NOMO-1 treated with DMSO at 0.1 percent for 48 hours (cell line): ENCODE data around the gene EIPR1.
"Not testable (repeated sequence)": the region's sequence is repeated elsewhere in the genome, so short reads cannot be mapped to it uniquely, and the experiment has no call there.

ENCODE experiments used
- DNase-seq: peaks from one replicate; lab custom pipeline; 2025; ENCODE audit not compliant: unreplicated experiment; lab: John Stamatoyannopoulos, UW

The EIPR1 gene

GRCh38 chr2:3291113-3291512 lies 86.5 kb downstream of the EIPR1 start:
- DNase-seq = no peak

GRCh38 chr2:3290655-3291054 lies 87.0 kb downstream of the EIPR1 start:
- no peak for DNase-seq

GRCh38 chr2:3289971-3290370 lies 87.6 kb downstream of the EIPR1 start:
- DNase-seq = no peak

GRCh38 chr2:3289526-3289925 lies 88.1 kb downstream of the EIPR1 start:
- DNase-seq = no peak

GRCh38 chr2:3289171-3289515 lies 88.5 kb downstream of the EIPR1 start:
- no peak for DNase-seq

GRCh38 chr2:3288470-3289170 lies 89.0 kb downstream of the EIPR1 start:
- no peak for DNase-seq

- no peak for DNase-seq
Observed at GRCh38 chr2:3287896-3288295, 89.7 kb downstream of the EIPR1 start.

- DNase-seq = not testable (repeated sequence)
Observed at GRCh38 chr2:3286646-3287036, 91.0 kb downstream of the EIPR1 start.

GRCh38 chr2:3285901-3286645 lies 91.5 kb downstream of the EIPR1 start:
- DNase-seq = no peak

GRCh38 chr2:3284657-3285630 lies 92.7 kb downstream of the EIPR1 start:
- DNase-seq = no peak

GRCh38 chr2:3283876-3284656 lies 93.6 kb downstream of the EIPR1 start:
- not testable (repeated sequence) for DNase-seq

- DNase-seq = no peak
Observed at GRCh38 chr2:3283206-3283605, 94.4 kb downstream of the EIPR1 start.

GRCh38 chr2:3282056-3282998 lies 95.3 kb downstream of the EIPR1 start:
- no peak for DNase-seq

- DNase-seq = no peak
Observed at GRCh38 chr2:3280683-3281520, 96.7 kb downstream of the EIPR1 start.

GRCh38 chr2:3280197-3280596 lies 97.4 kb downstream of the EIPR1 start:
- DNase-seq = no peak

- DNase-seq = no peak
Observed at GRCh38 chr2:3279236-3279960, 98.2 kb downstream of the EIPR1 start.

GRCh38 chr2:3278521-3279218 lies 98.9 kb downstream of the EIPR1 start:
- DNase-seq = no peak
